Loucy (cell line): ENCODE data around the gene IQGAP1.

Experiments used
- H2AFZ ChIP-seq: fragments of 200-600 bp; sonication (generic); 2 replicates; pipeline ENCODE4 v1.6.0; 2016; ENCODE audit warnings: antibody characterized with exemption, mild to moderate bottlenecking, low read length, moderate library complexity
- H3F3A ChIP-seq: fragments of 200-600 bp; 2 replicates; pipeline ENCODE4 v1.6.0; 2016; ENCODE audit warnings: antibody characterized with exemption, low read depth, mild to moderate bottlenecking
- H3K27me3 ChIP-seq: fragments of 200-600 bp; sonication (generic); 2 replicates; pipeline ENCODE4 v1.6.1; 2014; ENCODE audit warnings: low read length, mild to moderate bottlenecking; ENCODE audit not compliant: insufficient read depth, poor library complexity, severe bottlenecking
- H3K36me3 ChIP-seq: fragments of 200-600 bp; sonication (generic); 2 replicates; pipeline ENCODE4 v1.6.1; 2016; ENCODE audit warnings: low read length; ENCODE audit not compliant: insufficient read depth
- H3K4me1 ChIP-seq: fragments of 200-600 bp; sonication (generic); 2 replicates; pipeline ENCODE4 v1.5.1; 2014; ENCODE audit warnings: low read length, mild to moderate bottlenecking; ENCODE audit not compliant: insufficient read depth, poor library complexity, severe bottlenecking
- H3K4me2 ChIP-seq: fragments of 200-600 bp; sonication (generic); 2 replicates; pipeline ENCODE4 v1.6.0; 2014; ENCODE audit warnings: antibody characterized with exemption, low read length, low read depth, mild to moderate bottlenecking; ENCODE audit not compliant: poor library complexity, severe bottlenecking
- H3K4me3 ChIP-seq: fragments of 200-600 bp; sonication (generic); 2 replicates; pipeline ENCODE4 v1.5.1; 2014; ENCODE audit warnings: low read length, mild to moderate bottlenecking, mixed read lengths; ENCODE audit not compliant: poor library complexity, severe bottlenecking
- H3K79me2 ChIP-seq: fragments of 200-600 bp; sonication (generic); 2 replicates; pipeline ENCODE4 v1.6.1; 2014; ENCODE audit warnings: low read length; ENCODE audit not compliant: insufficient read depth
- H3K9ac ChIP-seq: fragments of 200-600 bp; sonication (generic); 2 replicates; pipeline ENCODE4 v1.6.0; 2014; ENCODE audit warnings: mild to moderate bottlenecking, low read depth, low read length, moderate library complexity; ENCODE audit not compliant: poor library complexity, severe bottlenecking
- H3K9me2 ChIP-seq: fragments of 200-600 bp; sonication (generic); replicated peaks from 2 replicates; pipeline ENCODE4 v1.6.1; 2016; ENCODE audit warnings: low read depth, low read length, mixed read lengths
- H3K9me3 ChIP-seq: fragments of 200-600 bp; sonication (generic); 2 replicates; pipeline ENCODE4 v1.6.1; 2014; ENCODE audit warnings: mild to moderate bottlenecking, antibody characterized with exemption, low read length, low read depth; ENCODE audit not compliant: insufficient read depth
- H4K20me1 ChIP-seq: fragments of 200-600 bp; sonication (generic); 2 replicates; pipeline ENCODE4 v1.6.0; 2014; ENCODE audit warnings: antibody characterized with exemption, low read length, mild to moderate bottlenecking; ENCODE audit not compliant: insufficient read depth, poor library complexity, severe bottlenecking
- EZH2phosphoT487 ChIP-seq: fragments of 200-600 bp; IDR thresholded peaks from 2 replicates; pipeline ENCODE4 v1.6.1; 2018; ENCODE audit warnings: antibody characterized with exemption, mild to moderate bottlenecking, moderate library complexity, borderline replicate concordance
- TF ChIP-seq, protein P1 (sequence below): fragments of 200-600 bp; sonication (generic); conservative IDR thresholded peaks from 2 replicates; pipeline ENCODE4 v1.5.1; 2014; ENCODE audit warnings: mild to moderate bottlenecking, antibody characterized with exemption, low read length

Gene IQGAP1

GRCh38 chr15:90465930-90466567, 78.0 kb downstream of the IQGAP1 start:
- Histone ChIP-seq H4K20me1 (no peaks in the 10 kb centered on the region), H3K9me3 (no peaks in the 10 kb centered on the region), H3K9ac (no peak overlapping the region), H3K36me3 (peaks cover 62% of the 10 kb centered on the region; the same call in 1 of the 2 replicates), H3K4me3 (no peak overlapping the region), H3K79me2 (no peaks in the 10 kb centered on the region), H2AFZ (no peak overlapping the region), H3F3A (0 out of 2 replicates have a peak, but pooled peaks cover 5% of the 10 kb centered on the region), H3K27me3 (no peaks in the 10 kb centered on the region), H3K9me2 (no peaks in the 10 kb centered on the region), H3K4me2 (no peak overlapping the region), H3K4me1 (peaks cover 12% of the 10 kb centered on the region)
- TF ChIP-seq, protein P1, sequence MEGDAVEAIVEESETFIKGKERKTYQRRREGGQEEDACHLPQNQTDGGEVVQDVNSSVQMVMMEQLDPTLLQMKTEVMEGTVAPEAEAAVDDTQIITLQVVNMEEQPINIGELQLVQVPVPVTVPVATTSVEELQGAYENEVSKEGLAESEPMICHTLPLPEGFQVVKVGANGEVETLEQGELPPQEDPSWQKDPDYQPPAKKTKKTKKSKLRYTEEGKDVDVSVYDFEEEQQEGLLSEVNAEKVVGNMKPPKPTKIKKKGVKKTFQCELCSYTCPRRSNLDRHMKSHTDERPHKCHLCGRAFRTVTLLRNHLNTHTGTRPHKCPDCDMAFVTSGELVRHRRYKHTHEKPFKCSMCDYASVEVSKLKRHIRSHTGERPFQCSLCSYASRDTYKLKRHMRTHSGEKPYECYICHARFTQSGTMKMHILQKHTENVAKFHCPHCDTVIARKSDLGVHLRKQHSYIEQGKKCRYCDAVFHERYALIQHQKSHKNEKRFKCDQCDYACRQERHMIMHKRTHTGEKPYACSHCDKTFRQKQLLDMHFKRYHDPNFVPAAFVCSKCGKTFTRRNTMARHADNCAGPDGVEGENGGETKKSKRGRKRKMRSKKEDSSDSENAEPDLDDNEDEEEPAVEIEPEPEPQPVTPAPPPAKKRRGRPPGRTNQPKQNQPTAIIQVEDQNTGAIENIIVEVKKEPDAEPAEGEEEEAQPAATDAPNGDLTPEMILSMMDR = no peak
- no peak for TF ChIP-seq EZH2phosphoT487

DNA sequence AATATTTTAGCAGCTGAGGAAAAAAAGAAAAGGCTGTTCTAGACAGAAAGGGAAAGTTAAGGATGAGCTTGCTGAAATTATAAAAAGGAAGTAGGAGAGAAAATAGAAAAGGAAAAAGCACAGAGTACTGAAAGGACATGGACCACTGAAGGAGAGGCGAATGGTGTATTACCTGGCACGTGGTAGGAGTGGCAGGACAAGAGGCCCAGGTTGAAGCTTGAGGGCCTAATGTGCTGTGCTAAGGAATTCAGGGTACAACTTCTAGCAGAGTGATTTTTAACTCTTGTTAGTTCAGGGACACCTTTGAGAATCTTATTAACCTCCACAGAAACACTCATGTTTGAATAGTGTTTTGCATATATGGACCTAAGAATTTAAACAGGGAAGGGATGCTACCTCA, 81.7 kb downstream of the IQGAP1 start:
- Histone ChIP-seq H4K20me1 (no peaks in the 10 kb centered on the region), H3K9ac (no peak overlapping the region), H3F3A (0 out of 2 replicates have a peak, but pooled peaks cover 5% of the 10 kb centered on the region)

DNA sequence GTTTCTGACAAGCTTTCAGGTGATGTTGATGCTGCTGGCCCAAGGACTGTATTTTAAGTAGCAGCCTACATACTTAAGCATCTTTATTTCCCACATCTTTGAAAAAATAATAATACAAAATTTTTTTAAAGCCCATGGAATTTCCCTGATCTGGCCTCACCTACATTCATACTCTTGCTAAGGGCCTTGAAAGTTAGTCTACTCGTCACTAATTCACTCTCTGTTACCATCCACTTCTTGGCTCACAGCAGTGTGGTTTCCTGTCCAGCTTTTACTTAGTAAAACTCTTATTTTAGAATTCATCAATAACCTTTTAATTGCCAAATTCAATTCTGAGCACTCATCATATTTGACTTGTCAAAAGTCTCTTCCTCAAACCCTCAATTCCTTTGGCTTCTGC, 82.4 kb downstream of the IQGAP1 start:
- Histone ChIP-seq H3K9ac (no peak overlapping the region), H3F3A (0 out of 2 replicates have a peak, but pooled peaks cover 5% of the 10 kb centered on the region), H3K9me3 (no peaks in the 10 kb centered on the region), H3K36me3 (peaks cover 75% of the 10 kb centered on the region; the same call in 1 of the 2 replicates), H3K27me3 (no peaks in the 10 kb centered on the region), H3K4me1 (peaks cover 5% of the 10 kb centered on the region), H3K4me2 (no peak overlapping the region), H3K9me2 (no peaks in the 10 kb centered on the region), H3K4me3 (no peak overlapping the region), H3K79me2 (no peaks in the 10 kb centered on the region), H2AFZ (no peak overlapping the region), H4K20me1 (no peaks in the 10 kb centered on the region)
- no peak for TF ChIP-seq EZH2phosphoT487
- TF ChIP-seq, protein P1 = no peak

More for the DNA sequence above, 81.7 kb downstream of the IQGAP1 start:
- peaks cover 12% of the 10 kb centered on the region for H3K4me1 ChIP-seq
- no peaks in the 10 kb centered on the region for H3K27me3 ChIP-seq
- peaks cover 77% of the 10 kb centered on the region; the same call in 1 of the 2 replicates for H3K36me3 ChIP-seq
- no peaks in the 10 kb centered on the region for H3K9me3 ChIP-seq
- no peak for TF ChIP-seq EZH2phosphoT487
- TF ChIP-seq, protein P1 = no peak
- H3K9me2 ChIP-seq = no peaks in the 10 kb centered on the region
- no peak overlapping the region for H2AFZ ChIP-seq
- no peaks in the 10 kb centered on the region for H3K79me2 ChIP-seq
- H3K4me3 ChIP-seq = no peak overlapping the region
- no peak overlapping the region for H3K4me2 ChIP-seq
